HG03469 (cell line): ENCODE data around the gene PRDM16.

Source experiments
- ATAC-seq: cut with Tn5 transposase; IDR thresholded peaks from one replicate; pipeline ENCODE4 v1.9.1; 2021; ENCODE audit warnings: mild to moderate bottlenecking, moderate library complexity, moderate number of reproducible peaks; ENCODE audit not compliant: unreplicated experiment

Gene PRDM16

DNA sequence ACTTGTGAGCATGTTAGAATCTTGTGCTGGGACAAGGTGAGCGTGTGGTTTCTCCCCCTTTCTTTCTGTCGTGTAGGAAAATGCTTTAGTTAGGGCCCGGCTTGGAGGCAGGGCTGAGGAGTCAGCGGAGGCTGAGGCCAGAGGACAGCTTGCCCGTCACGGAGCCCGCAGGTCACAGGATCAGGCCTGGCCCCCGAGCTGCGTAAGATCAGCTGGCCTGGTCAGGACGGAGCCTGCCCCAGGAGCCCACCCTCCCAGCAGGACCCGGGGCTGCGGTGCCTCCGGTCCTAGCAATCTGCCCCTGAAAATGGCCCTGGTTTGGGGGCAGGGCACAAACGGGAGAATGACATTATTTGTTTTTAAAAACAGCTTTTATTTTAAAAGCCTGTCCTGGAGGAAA, 52.0 kb downstream of the PRDM16 start:
- ATAC-seq: no peak

DNA sequence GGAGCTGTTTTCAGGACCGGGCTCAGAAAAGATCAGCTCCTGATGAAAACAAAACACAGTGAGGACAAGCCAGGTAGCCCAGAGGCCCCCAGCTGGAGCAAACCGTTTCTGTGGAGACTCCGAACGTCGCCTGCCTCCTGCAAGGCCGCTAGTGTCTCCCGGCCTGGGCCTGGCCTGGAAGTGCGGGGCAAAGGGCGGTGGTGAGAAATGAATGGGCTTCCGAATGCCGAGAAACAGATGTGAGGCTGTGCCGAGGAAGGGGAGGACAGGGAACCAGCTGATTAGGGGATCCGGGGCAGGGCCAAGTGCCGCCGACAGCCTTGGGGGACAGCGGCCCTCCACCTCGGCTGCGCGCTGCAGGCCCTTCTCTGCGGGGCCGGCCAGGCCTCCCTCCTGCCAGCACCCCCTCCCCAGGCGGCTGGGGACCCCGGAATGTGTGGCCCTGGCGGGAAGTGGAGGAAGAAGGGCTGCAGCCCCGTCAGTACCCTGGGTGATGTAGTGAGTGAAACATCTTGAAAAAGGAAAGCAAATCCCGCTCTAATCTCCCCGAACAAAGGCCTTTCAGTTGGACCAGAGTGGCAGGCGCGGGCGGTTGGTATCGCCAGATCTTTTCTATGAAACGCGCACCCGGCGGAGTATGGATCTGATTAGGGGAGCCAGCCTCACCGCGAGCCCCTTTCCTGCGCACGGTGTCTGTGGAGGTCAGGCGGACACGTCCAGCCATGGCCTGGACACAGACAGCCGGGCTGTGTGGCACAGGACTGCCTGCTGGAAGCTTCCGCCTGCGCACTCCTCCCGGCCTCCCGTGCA, 52.6 kb downstream of the PRDM16 start:
- no peak for ATAC-seq

DNA sequence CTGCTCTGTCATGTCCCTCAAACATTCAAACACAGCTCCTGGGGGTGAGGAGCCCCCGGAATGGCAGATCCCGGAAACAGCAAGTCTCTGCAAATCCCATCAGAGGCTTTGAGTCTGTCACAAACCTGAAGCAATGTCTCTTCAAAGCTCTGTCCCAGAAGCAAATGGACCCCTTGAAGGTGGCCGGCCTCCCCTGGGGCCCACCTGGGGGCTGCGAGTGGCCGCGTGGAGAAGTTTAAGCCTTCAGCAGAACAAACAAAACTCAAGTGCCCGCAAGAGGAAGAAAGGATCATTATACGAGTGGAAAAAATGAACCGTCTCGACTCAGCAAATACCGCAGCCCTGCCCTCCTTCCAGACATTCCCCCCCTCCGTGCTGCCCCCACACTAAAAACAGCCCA, 53.3 kb downstream of the PRDM16 start:
- ATAC-seq: no peak

DNA sequence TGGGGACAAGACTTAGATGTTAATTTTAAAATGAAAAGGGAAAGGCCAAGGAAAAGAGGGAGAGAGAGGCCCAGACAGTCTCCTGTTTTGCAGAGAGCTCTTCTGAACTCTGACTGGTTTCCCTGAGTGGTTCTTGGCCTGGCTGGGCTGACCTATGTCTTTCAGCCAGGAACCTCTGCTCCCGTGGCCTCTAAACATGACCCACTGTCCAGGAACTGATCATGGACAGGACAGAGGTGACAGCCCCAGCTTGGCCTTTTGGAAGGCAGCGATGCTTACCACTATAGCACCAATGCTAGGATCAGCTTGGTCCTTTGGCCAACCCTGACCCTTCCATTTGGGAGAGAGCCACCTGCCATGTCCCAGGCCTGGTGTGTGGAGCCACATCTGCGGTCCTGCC, 55.2 kb downstream of the PRDM16 start:
- ATAC-seq: no peak

DNA sequence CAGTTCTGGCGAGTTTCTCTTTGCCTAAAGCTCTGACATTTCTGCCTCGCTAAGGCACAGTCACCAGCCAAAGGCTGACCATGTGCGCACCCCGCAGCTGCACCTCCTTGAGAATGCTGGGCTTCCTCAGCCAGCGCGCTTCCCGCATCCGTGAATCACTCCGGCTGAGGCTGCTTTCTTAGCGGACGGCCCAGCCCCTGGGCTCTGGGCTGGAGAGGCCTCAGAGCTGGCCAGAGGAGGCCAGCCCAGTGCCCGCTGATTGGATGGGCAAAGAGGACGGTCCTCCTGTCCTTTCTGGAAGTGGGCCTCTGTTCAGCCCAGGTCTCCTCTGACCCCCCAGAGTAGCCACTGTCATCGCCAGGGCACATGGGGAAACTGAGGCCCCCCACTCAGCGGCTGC, 56.1 kb downstream of the PRDM16 start:
- no peak for ATAC-seq

DNA sequence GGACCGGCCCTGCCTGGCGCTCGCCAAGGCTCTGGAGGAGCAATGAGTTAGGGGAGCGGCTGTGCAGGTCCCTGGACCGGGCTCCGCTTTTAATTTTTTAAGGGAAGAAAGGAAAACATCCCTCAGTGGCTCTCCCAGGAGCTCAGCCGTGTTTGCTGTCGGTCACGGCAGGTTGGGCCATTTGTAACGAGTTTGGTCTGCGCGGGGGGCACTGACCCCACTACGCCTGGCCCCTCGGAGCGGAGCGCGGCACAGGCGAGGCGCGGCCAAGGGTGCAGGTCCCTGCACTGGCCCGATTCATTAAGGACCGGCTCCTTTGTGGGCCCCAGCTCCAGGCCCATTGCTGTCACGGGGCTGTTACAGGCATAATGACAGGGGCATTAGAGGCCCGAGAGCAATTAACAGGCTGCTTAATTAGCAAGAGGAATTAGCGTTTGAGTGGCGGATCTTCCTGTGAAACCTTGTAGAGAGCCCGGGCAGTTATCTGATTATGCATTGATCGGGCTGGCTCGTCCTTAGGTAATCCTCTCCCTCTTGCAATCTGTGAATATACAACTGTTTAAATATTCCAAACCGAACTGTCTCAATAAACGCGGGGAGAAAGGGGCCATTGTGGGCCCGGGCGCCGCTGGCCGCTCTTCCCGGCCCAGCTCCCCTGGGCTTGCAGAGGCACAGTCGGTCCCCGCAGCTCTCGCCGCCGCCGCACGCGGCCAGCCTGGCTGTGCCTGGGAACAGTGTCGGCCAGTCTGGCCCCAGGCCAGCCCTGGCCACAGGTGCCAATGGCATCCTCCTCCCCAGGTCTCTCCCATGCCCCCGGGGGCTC, 56.8 kb downstream of the PRDM16 start:
- ATAC-seq: no peak

DNA sequence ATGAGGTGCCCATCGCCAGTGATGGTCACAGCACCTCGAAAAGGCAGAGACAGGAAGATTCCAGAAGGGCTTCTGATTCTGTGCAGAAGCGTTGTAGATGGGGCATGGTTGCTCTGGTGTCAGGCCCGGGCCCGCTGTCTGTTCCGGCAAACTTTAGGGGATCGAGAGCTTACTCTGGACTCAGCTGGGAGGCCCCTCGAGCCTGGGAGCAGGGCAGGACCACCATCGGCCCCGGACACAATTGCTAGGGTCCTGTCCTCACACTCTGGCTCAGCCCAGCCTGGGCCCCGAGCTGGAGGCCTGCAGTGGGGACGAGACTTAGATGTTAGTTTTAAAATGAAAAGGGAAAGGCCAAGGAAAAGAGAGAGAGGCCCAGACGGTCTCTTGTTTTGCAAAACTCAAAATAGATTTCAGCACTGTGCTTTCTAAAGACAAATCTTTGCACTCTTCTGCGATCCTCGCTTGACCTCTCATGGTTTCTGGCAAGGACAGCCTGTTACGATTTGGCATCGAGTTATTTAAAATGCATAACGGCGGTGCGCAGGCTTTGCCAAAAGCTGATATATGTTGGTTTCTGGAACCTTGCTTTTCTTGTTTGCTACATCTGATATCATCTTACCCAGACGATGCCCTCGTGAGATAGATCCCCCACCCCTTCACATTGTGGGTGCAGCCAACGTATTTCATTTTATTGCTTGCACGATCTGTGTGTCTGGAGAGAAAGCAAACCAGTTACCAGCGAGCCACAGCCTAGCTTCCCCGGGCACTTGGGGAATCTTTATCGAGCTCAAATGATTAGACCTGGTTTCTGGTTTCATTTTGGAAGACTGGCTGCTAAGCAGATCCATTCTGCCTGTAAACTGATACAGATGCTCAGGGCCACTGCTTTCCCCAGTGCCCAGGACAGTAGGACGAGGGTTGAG, 58.0 kb downstream of the PRDM16 start:
- no peak for ATAC-seq

DNA sequence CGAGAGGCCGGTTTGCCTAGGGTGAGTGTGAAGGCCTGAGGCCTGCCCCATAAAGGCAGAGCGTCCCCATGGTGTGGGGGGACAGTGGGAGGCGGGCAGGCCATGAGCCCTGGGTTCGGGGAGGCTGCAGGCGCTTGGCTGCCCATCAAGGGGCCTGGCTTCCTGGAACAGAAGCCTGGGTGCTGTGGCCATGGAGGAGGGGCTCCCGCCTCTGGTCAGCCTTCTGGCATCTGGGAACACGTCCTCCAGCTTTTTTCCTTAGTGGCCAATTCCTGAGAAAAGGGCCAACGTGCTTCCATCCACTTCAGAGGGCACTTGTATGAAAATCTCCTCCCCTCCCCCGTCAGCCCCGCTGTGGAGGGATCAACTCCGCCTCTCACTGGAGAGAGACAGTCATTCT, 58.7 kb downstream of the PRDM16 start:
- no peak for ATAC-seq

DNA sequence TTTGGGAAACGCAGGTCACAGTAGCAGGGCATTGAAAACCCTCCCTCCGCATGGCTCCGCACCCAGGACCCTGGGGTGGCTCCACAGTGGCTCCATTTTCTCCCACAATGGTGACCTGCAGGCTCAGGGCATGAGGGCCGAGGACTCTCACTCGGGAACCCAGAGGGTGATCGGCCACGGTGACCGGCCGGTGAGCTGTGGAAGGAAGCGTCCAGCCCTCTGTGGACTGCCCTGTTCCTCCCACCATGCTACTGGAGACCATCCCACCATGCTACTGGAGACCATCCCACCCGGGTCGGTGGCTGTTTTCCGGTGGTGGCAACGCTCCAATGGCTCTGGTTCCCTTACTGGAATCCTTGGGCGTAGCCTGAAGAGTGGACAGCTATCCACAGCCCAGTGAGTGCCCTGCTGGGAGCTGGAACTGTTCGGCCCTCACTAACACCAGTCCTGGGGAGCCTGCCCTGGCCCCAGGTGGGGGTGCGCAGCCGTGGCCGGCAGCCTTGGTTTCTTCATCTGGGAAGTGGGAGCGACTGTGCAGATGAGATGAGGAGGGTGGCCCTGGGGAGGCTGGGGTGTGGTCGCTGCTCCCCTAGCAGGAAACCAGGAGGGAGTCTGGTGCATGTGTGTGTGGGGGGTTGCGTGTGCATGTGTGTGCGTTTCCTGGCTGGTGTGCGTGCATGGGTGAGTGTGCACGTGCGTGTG, 59.6 kb downstream of the PRDM16 start:
- no peak for ATAC-seq

DNA sequence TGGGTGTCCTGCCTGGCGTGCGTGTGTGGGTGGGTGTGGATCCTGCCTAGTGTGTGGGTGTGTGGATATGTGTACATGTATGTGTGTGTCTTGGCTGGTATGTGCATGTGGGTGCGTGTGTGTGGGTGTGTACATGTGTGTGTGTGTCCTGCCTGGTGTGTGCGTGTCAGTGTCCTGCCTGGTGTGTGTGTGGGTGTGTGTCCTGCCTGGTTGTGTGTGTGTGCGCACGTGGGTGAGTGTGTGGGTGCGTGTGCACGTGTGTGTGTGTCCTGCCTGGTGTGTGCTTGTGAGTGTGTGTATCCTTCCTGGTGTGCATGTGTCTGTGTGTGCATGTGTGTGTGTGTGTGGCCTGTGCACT, 60.1 kb downstream of the PRDM16 start:
- no peak for ATAC-seq

DNA sequence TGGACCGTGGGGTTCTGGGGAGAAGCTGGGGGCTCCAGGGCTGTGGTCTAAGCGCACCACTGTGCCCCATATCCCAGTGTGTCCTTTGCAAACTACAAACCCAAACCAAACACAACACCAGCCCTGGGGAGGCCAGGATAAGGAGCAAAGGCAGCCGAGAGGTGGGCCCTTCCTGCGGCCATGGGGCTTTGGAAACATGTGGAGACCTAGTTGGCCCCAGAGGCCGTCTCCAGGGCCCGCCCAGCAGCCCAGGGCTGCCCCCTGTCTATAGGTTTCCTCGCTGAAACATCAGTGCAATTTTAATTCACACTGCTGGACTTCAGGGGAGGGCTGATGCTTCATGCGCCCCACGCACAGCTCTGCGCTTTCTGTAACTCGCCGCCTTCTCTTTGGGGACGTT, 61.3 kb downstream of the PRDM16 start:
- ATAC-seq: no peak

DNA sequence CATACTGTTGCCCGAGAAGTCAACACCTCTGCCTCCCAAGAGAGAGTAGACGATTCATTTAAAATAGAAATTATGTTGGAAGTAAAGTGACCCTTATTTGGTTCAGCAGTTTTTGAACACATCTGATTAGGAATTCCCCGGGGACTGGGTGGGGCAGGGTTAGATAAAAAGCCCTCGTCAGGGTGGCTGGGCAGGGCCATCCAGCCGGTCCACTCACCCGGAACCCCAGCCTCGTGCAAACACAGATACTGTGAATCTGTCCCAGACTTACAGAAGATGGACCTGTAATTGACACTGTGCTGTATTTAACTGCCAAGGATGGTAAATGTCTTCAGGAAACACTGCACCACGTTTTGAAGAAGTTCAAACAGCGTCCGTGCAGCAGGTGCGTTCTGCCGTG, 63.7 kb downstream of the PRDM16 start:
- ATAC-seq: no peak

DNA sequence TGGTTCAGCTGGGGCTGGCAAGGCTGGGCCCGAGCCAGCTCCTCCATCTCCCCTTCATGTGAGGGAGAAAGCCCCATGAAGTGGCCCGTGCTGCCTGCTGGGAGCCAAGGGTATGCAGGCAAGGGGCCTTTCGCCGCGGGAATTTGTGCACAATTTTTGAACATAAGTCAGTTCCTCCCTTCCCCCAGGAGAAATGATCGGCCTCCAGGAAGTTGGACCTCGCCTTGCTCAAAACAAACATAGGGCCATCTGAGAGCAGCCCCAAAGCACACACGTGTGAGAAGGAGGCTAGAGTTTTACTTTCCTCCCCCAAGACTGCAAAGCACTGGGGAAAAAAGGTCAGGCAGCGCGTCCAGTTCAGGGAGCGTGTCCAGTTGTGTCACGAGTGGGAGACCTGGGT, 64.7 kb downstream of the PRDM16 start:
- ATAC-seq: no peak

DNA sequence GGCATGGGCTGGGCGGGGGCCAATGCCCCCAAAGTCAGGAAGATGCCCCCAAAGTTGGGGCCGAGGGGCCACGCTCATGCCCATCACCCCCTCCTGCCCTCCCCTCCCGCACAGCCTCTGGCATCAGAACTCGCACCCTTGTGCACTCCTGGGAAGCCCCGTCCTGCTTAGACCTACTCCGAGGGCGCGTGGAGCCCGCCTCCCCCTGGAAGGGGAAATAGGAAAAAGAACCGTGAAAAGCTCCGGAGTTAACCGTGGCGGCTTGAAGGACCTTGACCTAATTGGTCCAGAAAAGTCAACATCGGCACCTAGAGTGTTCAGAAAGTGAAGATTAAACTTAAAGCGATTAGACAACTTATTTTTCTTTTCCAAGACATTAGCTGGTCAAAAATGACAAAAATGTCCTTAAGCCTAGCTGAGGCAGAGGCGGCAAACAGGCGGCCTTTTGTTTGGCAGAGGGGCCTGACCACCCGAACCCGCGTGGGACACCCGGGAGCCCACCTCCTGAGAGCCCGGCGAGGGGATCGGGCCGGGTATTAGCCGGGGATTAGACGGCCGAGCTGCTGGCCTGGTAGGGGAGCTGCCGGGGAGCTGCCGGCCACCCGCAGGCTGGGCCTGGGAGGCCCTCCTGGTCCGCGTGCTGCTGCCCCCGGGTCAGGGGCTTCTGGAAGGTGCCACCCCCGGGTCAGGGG, 65.5 kb downstream of the PRDM16 start:
- no peak for ATAC-seq

DNA sequence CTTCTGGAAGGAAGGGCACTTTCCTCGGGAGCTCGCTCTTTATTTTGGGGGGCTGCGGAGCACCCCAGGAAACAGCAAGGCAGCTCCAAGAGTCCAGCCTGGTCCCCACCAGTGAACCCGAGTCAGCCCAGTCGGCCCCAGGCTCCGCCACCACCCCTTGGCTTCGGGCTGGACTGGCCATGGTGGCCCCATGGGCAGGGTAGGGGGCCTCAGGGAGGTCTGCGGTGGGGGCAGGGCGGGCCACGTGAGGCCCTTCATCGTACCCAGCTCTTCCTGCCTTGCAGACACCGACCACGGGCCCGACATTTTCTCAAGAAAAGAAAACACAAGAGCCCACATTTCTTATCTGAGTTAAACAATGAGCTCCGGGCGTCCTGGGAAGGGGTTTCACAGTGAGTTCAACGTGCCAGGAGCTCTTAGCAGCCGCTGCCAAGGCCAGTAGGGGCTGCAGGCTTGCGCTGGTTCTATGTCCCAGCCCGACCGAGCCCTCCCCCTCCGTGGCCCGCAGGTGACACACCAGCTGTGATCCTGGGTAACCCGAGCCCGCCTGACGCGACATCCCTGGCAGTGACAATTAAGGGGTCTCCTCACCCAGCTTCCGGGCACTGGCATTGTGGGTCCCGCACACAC, 66.2 kb downstream of the PRDM16 start:
- no peak for ATAC-seq

DNA sequence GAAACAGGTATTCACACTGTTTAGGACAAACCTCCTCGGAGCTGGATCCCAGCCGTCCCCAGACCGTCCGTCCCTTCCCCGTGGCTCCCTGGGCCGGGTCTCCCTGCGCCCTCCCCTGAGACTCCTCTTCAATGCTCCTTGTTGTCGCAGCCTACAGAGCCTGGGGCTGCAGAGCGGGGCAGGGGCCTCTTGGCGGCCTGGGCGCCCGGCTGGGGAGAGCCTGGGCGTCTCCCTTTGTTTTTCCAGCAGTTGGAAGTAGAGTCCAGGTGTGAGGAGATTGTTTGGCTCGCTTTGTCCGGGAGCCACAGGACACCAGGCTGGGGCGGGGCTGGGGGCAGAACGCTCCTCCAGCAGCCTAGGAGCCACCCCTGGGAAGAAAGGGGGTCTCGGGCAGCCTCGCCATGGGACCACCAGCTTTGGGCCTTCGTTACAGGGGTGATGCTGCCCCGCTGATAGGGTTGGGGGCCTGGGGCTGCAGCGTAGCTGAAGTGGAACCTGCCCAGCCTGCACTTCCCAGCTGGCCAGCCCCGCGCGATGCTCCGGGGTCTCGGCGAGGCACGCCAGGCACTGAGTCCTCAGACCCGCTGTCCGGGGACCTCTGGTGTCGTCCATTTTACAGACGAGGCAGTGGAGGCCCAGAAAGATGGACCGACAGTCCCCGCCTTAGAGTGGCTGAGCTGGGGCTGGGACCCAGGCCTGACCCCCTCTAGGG, 66.9 kb downstream of the PRDM16 start:
- ATAC-seq: no peak

DNA sequence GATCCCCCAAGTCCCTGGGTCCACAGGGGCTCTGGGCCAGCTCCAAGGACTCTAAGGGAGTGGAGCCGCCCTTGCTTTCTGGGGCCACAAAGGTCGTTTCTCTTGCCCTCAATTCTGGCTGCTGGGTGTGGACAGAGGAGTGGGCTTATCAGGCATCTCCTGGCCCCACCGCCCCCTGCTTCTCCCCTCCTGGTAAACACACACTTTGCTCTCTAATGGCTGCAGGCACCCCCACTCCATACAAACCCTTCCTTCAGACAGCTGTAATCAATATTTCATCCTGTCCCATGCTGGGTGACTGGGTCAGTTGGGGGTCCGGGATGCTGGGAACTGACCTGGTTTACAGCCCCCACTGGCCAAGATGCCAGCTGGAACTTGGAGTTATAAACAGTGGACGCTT, 67.5 kb downstream of the PRDM16 start:
- no peak for ATAC-seq

DNA sequence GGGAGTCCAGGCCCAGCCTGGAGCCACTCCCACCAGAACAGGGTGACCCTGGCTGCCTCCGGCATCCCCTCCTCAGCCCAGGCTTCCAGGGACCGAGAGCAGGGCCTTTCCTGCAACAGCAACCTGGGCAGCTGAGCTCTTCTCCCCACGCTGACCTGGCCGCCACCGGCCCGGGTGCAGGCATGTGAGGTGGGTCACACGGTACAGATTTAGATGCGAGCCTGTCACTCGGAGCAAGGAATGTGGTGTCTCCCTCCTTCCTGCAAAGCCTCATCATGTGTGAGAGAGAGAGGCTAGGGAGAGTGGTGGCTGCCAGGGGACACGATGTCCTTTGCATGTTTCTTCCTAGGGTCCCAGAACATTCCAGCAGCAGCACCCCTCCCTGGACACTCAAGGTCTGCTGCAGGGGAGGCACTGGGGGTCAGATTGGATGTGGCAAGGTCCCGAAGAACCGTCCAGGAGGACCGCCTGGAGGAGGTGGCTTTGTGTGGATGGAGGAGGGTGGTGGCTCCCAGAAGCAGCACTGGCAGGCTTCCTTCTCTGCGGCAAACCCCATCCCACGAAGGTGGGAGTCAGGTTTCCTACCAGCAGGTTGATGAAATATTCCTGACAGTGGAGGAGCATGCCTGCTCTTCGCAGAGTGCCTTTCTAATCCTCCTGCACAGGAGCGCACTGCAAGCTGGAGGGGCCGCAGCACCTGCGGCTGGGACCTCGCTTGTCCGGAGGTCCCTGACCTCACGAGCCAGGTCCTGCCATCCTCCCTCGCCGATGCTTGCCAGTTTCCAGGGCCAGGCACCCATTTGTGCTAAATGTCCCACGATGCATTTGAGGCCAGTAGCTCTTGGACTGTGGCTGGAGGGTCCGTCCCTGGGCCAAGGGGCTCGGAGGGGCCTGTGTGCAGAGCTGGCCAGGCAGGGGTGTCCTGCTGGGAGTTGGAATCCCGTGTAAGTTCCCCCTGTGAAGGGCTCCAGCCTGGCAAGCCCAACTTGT, 68.4 kb downstream of the PRDM16 start:
- ATAC-seq: no peak
